Measurements from ENCODE around the gene PTTG1IP.
"Not testable (repeated sequence)": the region's sequence is repeated elsewhere in the genome, so short reads cannot be mapped to it uniquely, and the experiment has no call there.

Gene PTTG1IP

GRCh38 chr21:44873356-44874239 is at the start of gene PTTG1IP:
PTTG1IP (minus strand) TSS chr21:44873690; CDS start chr21:44873616, 74 bp downstream.
- DNase-seq (ENCODE audit: low read depth), result peak; percentile 99

GRCh38 chr21:44921928-44922327 is 48.4 kb upstream of the PTTG1IP start:
- DNase-seq (ENCODE audit: low read depth), result no peak

- DNase-seq (ENCODE audit: low read depth), result peak; percentile 45
Measured at GRCh38 chr21:44920694-44921604, 47.5 kb upstream of the PTTG1IP start, which contains the start of gene ITGB2. ITGB2 (minus strand) TSS chr21:44920899; CDS start chr21:44910782, 10,117 bp downstream.

- DNase-seq (ENCODE audit: low read depth), result no peak
Measured at GRCh38 chr21:44919913-44920693, 46.6 kb upstream of the PTTG1IP start.

- DNase-seq (ENCODE audit: low read depth), result no peak
Measured at GRCh38 chr21:44919111-44919912, 45.8 kb upstream of the PTTG1IP start.

GRCh38 chr21:44918581-44919033 is 45.1 kb upstream of the PTTG1IP start:
- no peak for DNase-seq (ENCODE audit: low read depth)

- no peak for DNase-seq (ENCODE audit: low read depth)
Measured at GRCh38 chr21:44918107-44918470, 44.6 kb upstream of the PTTG1IP start.

GRCh38 chr21:44917446-44918106 is 44.1 kb upstream of the PTTG1IP start:
- DNase-seq (ENCODE audit: low read depth), result no peak

- no peak for DNase-seq (ENCODE audit: low read depth)
Measured at GRCh38 chr21:44916965-44917364, 43.5 kb upstream of the PTTG1IP start.

GRCh38 chr21:44914176-44914874 is 40.8 kb upstream of the PTTG1IP start:
- peak; percentile 51 for DNase-seq (ENCODE audit: low read depth)

GRCh38 chr21:44913425-44914175 is 40.1 kb upstream of the PTTG1IP start:
- DNase-seq (ENCODE audit: low read depth), result no peak

- not testable (repeated sequence) for DNase-seq (ENCODE audit: low read depth)
Measured at GRCh38 chr21:44912506-44913412, 39.3 kb upstream of the PTTG1IP start.

GRCh38 chr21:44912158-44912473 is 38.6 kb upstream of the PTTG1IP start:
- no peak for DNase-seq (ENCODE audit: low read depth)

- no peak for DNase-seq (ENCODE audit: low read depth)
Measured at GRCh38 chr21:44911384-44912157, 38.1 kb upstream of the PTTG1IP start.

GRCh38 chr21:44911068-44911383 is 37.5 kb upstream of the PTTG1IP start:
- DNase-seq (ENCODE audit: low read depth), result no peak

GRCh38 chr21:44910229-44911067 is 37.0 kb upstream of the PTTG1IP start:
- no peak for DNase-seq (ENCODE audit: low read depth)

- no peak for DNase-seq (ENCODE audit: low read depth)
Measured at GRCh38 chr21:44909719-44910118, 36.2 kb upstream of the PTTG1IP start.

All from stimulated activated CD8-positive, alpha-beta memory T cell treated with anti-CD3 and anti-CD28 coated beads, Interleukin-12 subunit alpha, Interleukin-12 subunit beta, amount 100 ng/mL, for 4 hours (primary cell).